H1 (cell line): ENCODE measurements around the gene CACNA1D. TPM values are rescaled to one million over a fixed set of nuclear protein-coding genes. Genes with fewer than 3 reads are reported as not detected.

Experiments
- CTCF ChIA-PET: fragments of 300-600 bp; sonication (Branson Sonifier 250); formaldehyde crosslinking; loops from one replicate; lab custom pipeline; 2021; ENCODE audit not compliant: partially characterized antibody; lab: Charles Lee
- POLR2A ChIA-PET: fragments of 300-600 bp; sonication (Branson Sonifier 250); formaldehyde crosslinking; loops from one replicate; lab custom pipeline; 2021; ENCODE audit warnings: inconsistent platforms; ENCODE audit not compliant: partially characterized antibody; lab: Charles Lee
- DNase-seq, 2 experiments: peaks; one replicate each; pipeline versions ENCODE4 v3.0.0 to v3.0.0-alpha.2; 2010 to 2022; ENCODE audit warnings: low spot score in 2 of 2, low read depth in 1 of 2, mixed read lengths in 1 of 2
- FAIRE-seq: peaks from 2 replicates; lab custom pipeline; 2011; peaks lifted over from hg19 to GRCh38; lab: Jason Lieb, UNC
- H2AFZ ChIP-seq: 2 replicates; pipeline ENCODE4 v1.8.1; 2012; ENCODE audit warnings: low read length, inconsistent platforms
- H2AK5ac ChIP-seq: 2 replicates; pipeline ENCODE4 v1.6.1; 2013; ENCODE audit warnings: low read depth, low read length
- H2BK120ac ChIP-seq: replicated peaks from 2 replicates; pipeline ENCODE3; 2013; ENCODE audit warnings: low read depth, low read length, inconsistent platforms
- H2BK12ac ChIP-seq: 2 replicates; pipeline ENCODE4 v1.6.1; 2013; ENCODE audit warnings: low read depth, low read length
- H2BK15ac ChIP-seq: 2 replicates; pipeline ENCODE4 v1.6.1; 2013; ENCODE audit warnings: low read length
- H2BK20ac ChIP-seq: 2 replicates; pipeline ENCODE4 v1.6.1; 2013; ENCODE audit warnings: low read length
- H2BK5ac ChIP-seq: 2 replicates; pipeline ENCODE4 v1.6.1; 2013; ENCODE audit warnings: low read depth, low read length
- H3K14ac ChIP-seq: 2 replicates; pipeline ENCODE4 v1.6.1; 2013; ENCODE audit warnings: inconsistent platforms; ENCODE audit not compliant: insufficient read length
- H3K18ac ChIP-seq: 2 replicates; pipeline ENCODE4 v1.6.1; 2013; ENCODE audit warnings: low read length; ENCODE audit errors: extremely low read depth
- H3K23ac ChIP-seq: 2 replicates; pipeline ENCODE4 v1.6.1; 2013; ENCODE audit warnings: inconsistent platforms; ENCODE audit not compliant: insufficient read length
- H3K23me2 ChIP-seq: 2 replicates; pipeline ENCODE4 v1.6.1; 2013; ENCODE audit warnings: low read depth, low read length
- H3K27ac ChIP-seq: 2 replicates; pipeline ENCODE4 v1.6.1; 2011; ENCODE audit warnings: low read depth, low read length, inconsistent platforms
- H3K27me3 ChIP-seq, 4 experiments: replicated peaks in 1 of 4; 1 replicate in 1 of 4; 2 replicates in 3 of 4; pipeline versions ENCODE4 v1.6.1 to v1.8.1; 2011 to 2013; ENCODE audit warnings: low read length in 3 of 4, mild to moderate bottlenecking in 3 of 4, inconsistent platforms in 2 of 4, mixed read lengths in 2 of 4, moderate library complexity in 1 of 4; ENCODE audit not compliant: control insufficient read depth in 3 of 4, insufficient read depth in 3 of 4; ENCODE audit errors: extremely low read depth in 1 of 4
- H3K36me3 ChIP-seq, 4 experiments: 2 replicates each; pipeline versions ENCODE4 v1.6.1 to v1.8.1; 2011 to 2013; ENCODE audit warnings: mild to moderate bottlenecking in 4 of 4, low read length in 3 of 4, moderate library complexity in 2 of 4, control low read depth in 1 of 4, inconsistent platforms in 1 of 4; ENCODE audit not compliant: insufficient read depth in 4 of 4, control insufficient read depth in 2 of 4
- H3K4ac ChIP-seq: replicated peaks from 2 replicates; pipeline ENCODE3; 2013; ENCODE audit warnings: low read length, low read depth, mixed read lengths, inconsistent platforms; ENCODE audit not compliant: insufficient read length
- H3K4me1 ChIP-seq, 4 experiments: replicated peaks in 1 of 4; 1 replicate in 1 of 4; 2 replicates in 3 of 4; pipeline versions ENCODE4 v1.6.1 to v1.8.1; 2011 to 2013; ENCODE audit warnings: low read length in 3 of 4, inconsistent platforms in 2 of 4, mixed read lengths in 1 of 4; ENCODE audit not compliant: insufficient read depth in 4 of 4, control insufficient read depth in 3 of 4
- H3K4me2 ChIP-seq, 2 experiments: 2 replicates each; pipeline versions ENCODE4 v1.6.1 to v1.8.1; 2011 to 2013; ENCODE audit warnings: low read depth in 2 of 2, low read length in 2 of 2, control low read depth in 1 of 2, inconsistent platforms in 1 of 2, mild to moderate bottlenecking in 1 of 2; ENCODE audit not compliant: insufficient read depth in 1 of 2
- H3K4me3 ChIP-seq, 4 experiments: fragments of 200-600, 300-600 bp in 1 of 4; sonication (generic), shearing (Covaris generic), sonication (Bioruptor Twin) in 1 of 4; 2 replicates each; pipeline versions ENCODE4 v1.5.1 to v1.8.1; 2011 to 2016; ENCODE audit warnings: low read length in 4 of 4, low read depth in 3 of 4, control low read depth in 2 of 4, inconsistent platforms in 2 of 4, mild to moderate bottlenecking in 2 of 4, mixed read lengths in 1 of 4, moderate library complexity in 1 of 4; ENCODE audit not compliant: insufficient read depth in 2 of 4; ENCODE audit errors: extremely low read depth in 1 of 4
- H3K56ac ChIP-seq: replicated peaks from 2 replicates; pipeline ENCODE3; 2013; ENCODE audit warnings: low read depth, mild to moderate bottlenecking, mixed read lengths, low read length, inconsistent platforms; ENCODE audit not compliant: insufficient read length
- H3K79me1 ChIP-seq: 2 replicates; pipeline ENCODE4 v1.6.1; 2013; ENCODE audit warnings: low read depth, low read length, control low read depth
- H3K79me2 ChIP-seq, 2 experiments: 2 replicates each; pipeline versions ENCODE4 v1.6.1 to v1.8.1; 2012 to 2013; ENCODE audit warnings: low read length in 2 of 2, mild to moderate bottlenecking in 2 of 2, inconsistent platforms in 1 of 2; ENCODE audit not compliant: insufficient read depth in 2 of 2, control insufficient read depth in 1 of 2
- H3K9ac ChIP-seq, 4 experiments: replicated peaks in 1 of 4; 1 replicate in 1 of 4; 2 replicates in 3 of 4; pipeline versions ENCODE4 v1.6.1 to v1.8.1; 2011 to 2013; ENCODE audit warnings: low read depth in 3 of 4, low read length in 3 of 4, control low read depth in 2 of 4, mild to moderate bottlenecking in 2 of 4, moderate library complexity in 2 of 4, inconsistent platforms in 1 of 4; ENCODE audit errors: extremely low read depth in 1 of 4
- H3K9me3 ChIP-seq, 2 experiments: 2 replicates each; pipeline versions ENCODE4 v1.6.1 to v1.8.1; 2012 to 2013; ENCODE audit warnings: mild to moderate bottlenecking in 2 of 2, moderate library complexity in 2 of 2, control low read depth in 1 of 2, inconsistent platforms in 1 of 2, low read depth in 1 of 2, low read length in 1 of 2, mixed read lengths in 1 of 2; ENCODE audit not compliant: insufficient read depth in 2 of 2
- H4K20me1 ChIP-seq, 2 experiments: replicated peaks in 1 of 2; 2 replicates each; pipeline versions ENCODE3 to v1.8.1; 2011 to 2013; ENCODE audit warnings: inconsistent platforms in 2 of 2, low read length in 2 of 2, mild to moderate bottlenecking in 1 of 2; ENCODE audit not compliant: insufficient read depth in 2 of 2, control insufficient read depth in 1 of 2
- H4K5ac ChIP-seq: 2 replicates; pipeline ENCODE4 v1.6.1; 2013; ENCODE audit warnings: low read length, low read depth, mixed read lengths, inconsistent platforms; ENCODE audit not compliant: insufficient read length
- H4K8ac ChIP-seq: 2 replicates; pipeline ENCODE4 v1.8.0; 2013; ENCODE audit warnings: mild to moderate bottlenecking, moderate library complexity, low read length, inconsistent platforms; ENCODE audit not compliant: insufficient read depth; ENCODE audit errors: extremely low read depth
- H4K91ac ChIP-seq: replicated peaks from 2 replicates; pipeline ENCODE3; 2013; ENCODE audit warnings: low read length, mixed read lengths, inconsistent platforms; ENCODE audit not compliant: insufficient read length
- BACH1 ChIP-seq: IDR thresholded peaks from 2 replicates; pipeline ENCODE4 v1.6.1; 2012; ENCODE audit warnings: low read length, improper control_type of control experiment
- KDM4A ChIP-seq: IDR thresholded peaks from one replicate; pipeline ENCODE4 v1.7.1; 2012; ENCODE audit warnings: low read depth, mild to moderate bottlenecking, moderate library complexity, low read length, inconsistent platforms; ENCODE audit not compliant: severe bottlenecking
- POLR2AphosphoS5 ChIP-seq: IDR thresholded peaks from 2 replicates; pipeline ENCODE4 v1.6.1; 2011; ENCODE audit warnings: low read depth, low read length
- SIRT6 ChIP-seq: IDR thresholded peaks from one replicate; pipeline ENCODE4 v1.7.1; 2012; ENCODE audit warnings: low read length, inconsistent platforms
- SRF ChIP-seq: IDR thresholded peaks from 2 replicates; pipeline ENCODE4 v1.6.1; 2011; ENCODE audit warnings: mild to moderate bottlenecking, low read depth, low read length, moderate library complexity
- SUZ12 ChIP-seq: fragments of 200-600 bp; sonication (generic); IDR thresholded peaks from 2 replicates; pipeline ENCODE4 v1.6.1; 2012; ENCODE audit warnings: mild to moderate bottlenecking, inconsistent platforms, low read length, moderate library complexity, mixed read lengths
- WGBS, 2 experiments: shearing (Covaris generic) in 1 of 2; methylation state at CpG; one replicate each; pipeline versions ENCODE4 v1.1.6 to v1.1.7; 2013 to 2015; ENCODE audit warnings: low lambda C conversion rate in 2 of 2, mixed read lengths in 2 of 2, inconsistent platforms in 1 of 2, low coverage in 1 of 2, missing lambda C conversion rate in 1 of 2; ENCODE audit not compliant: insufficient replicate concordance in 2 of 2, insufficient coverage in 1 of 2, insufficient read length in 1 of 2; ENCODE audit errors: extremely low coverage in 1 of 2, missing lambda C conversion rate in 1 of 2; 5-methylcytosine and 5-hydroxymethylcytosine counted together
- polyA plus RNA-seq, 7 experiments: library from polyadenylated mRNA; depleted of rRNA in 3 of 7; stranded (reverse) in 5 of 7; unstranded in 2 of 7; fragments of >200 nt in 5 of 7; fragments of 200-250 nt in 2 of 7; gene quantifications; 1 replicate in 5 of 7; 2 replicates in 1 of 7; 4 replicates in 1 of 7; pipeline versions ENCODE4 v1.2.1 to v1.2.3, GENCODE V29; 2011 to 2013; ENCODE audit warnings: missing spikeins in 2 of 7, mixed read lengths in 2 of 7
- total RNA-seq: library from RNA; stranded (reverse); fragmentation: NEBNext Ultra II Directional; extraction: Animal tissue kit (Norgen Biotek cat#: 25700); gene quantifications from 2 replicates; pipeline ENCODE4 v1.2.1, GENCODE V29; 2021

Gene CACNA1D
- total and polyA plus RNA-seq, 2 of the 8 experiments (the other 6 are each of a cell fraction or from before 2014, with no cell fraction given) = 2.0 to 2.9 TPM

- Histone ChIP-seq H3K79me1 (no peaks in the 10 kb centered on the region), H2BK15ac (no peak overlapping the region), H4K5ac (no peak overlapping the region)
- no peak for TF ChIP-seq KDM4A
- no peak for TF ChIP-seq SUZ12
- TF ChIP-seq BACH1 = no peak
- TF ChIP-seq SRF = no peak
- no peak for TF ChIP-seq SIRT6
- TF ChIP-seq POLR2AphosphoS5 = no peak
These were observed 200.9 kb downstream of the CACNA1D start for GRCh38 chr3:53695324-53695690.

More at GRCh38 chr3:53695324-53695690, 200.9 kb downstream of the CACNA1D start:
- Histone ChIP-seq H2BK20ac (no peak overlapping the region), H3K9ac (no peak overlapping the region), H2AFZ (no peak overlapping the region), H2BK120ac (no peak overlapping the region), H3K79me2 (no peaks in the 10 kb centered on the region), H3K27ac (no peak overlapping the region), H2BK5ac (no peak overlapping the region), H4K91ac (no peak overlapping the region), H3K4me3 (no peak overlapping the region), H3K27me3 (no peaks in the 10 kb centered on the region), H2BK12ac (no peak overlapping the region), H3K4ac (no peak overlapping the region), H4K8ac (no peak overlapping the region), H4K20me1 (no peaks in the 10 kb centered on the region), H3K18ac (no peak overlapping the region), H3K36me3 (no peaks in the 10 kb centered on the region), H3K9me3 (no peaks in the 10 kb centered on the region), H3K4me2 (no peak overlapping the region), H3K56ac (no peak overlapping the region), H3K23ac (no peak overlapping the region), H3K14ac (no peak overlapping the region), H3K4me1 (peaks cover 0 to 3% (median 0%) of the 10 kb centered on the region in 4 experiments; a peak in 1 of 7 replicates), H3K23me2 (no peaks in the 10 kb centered on the region), H2AK5ac (no peak overlapping the region)
- DNase-seq (peak in 1 of 2 experiments; percentile 24), FAIRE-seq (no peak)
- POLR2A ChIA-PET = no interaction called here
- 86% methylated on average over 7 of the region's 7 CpGs; no CpG with 5 or more reads in 1 of the 2 experiments for whole genome bisulfite sequencing, 2 experiments
- CTCF ChIA-PET = interaction anchor here (7.2 kb wide), 1 partner anchor 13 kb away, joined by 64 read pairs; no protein-coding TSS in a partner anchor
